NAMALWA (cell line): ENCODE data around the gene RBM46.
A peak's percentile ranks its signal among the peaks of the same experiment; 100 is the strongest.
"Not testable (repeated sequence)": the region's sequence is repeated elsewhere in the genome, so short reads cannot be mapped to it uniquely, and the experiment has no call there.

Source experiments
- DNase-seq: peaks from one replicate; pipeline ENCODE4 v3.0.0-alpha.2; 2015; ENCODE audit warnings: low spot score

RBM46 gene

GRCh38 chr4:154838155-154838554, 57.1 kb downstream of the RBM46 start:
- DNase-seq: no peak

DNA sequence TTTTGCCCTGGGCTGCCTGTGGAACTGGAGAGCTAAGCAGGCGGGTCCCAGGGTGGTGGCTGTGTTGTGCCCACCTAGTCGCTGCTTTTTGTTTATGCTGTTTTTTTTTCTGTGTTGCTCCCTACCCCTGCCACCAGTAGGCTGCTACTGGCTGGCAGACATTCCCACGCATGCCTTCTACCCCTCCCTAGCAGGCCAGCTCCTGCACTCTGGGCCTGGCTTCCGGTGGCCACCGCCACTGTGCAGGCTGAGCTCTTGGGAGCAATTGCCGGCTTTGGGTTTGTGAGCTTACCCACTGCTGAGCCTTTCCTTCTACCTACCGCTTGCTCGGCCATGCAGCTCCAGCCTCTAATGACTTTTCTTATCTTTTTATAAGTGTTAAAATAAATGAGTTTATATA, 57.6 kb downstream of the RBM46 start:
- no peak for DNase-seq

DNA sequence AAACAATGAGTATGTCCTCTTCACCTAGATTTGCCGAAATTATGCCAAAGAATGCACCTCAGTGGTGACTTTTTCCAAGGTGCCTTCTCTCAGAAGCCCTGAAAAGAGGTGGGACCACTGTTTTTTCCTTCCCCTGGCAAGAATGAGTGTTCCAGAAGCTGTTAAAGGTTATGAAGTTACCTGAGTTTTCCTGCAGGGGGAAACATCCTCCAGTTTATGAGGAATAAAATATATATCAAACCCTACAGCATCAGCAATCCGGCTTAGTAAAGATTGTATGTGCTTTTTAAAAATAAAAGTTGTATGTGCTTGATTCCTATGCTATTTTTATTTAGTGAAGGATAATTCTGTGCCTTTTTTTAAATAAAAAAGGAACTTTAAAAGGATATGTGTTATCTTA, 73.3 kb downstream of the RBM46 start:
- DNase-seq: peak; percentile 32

DNA sequence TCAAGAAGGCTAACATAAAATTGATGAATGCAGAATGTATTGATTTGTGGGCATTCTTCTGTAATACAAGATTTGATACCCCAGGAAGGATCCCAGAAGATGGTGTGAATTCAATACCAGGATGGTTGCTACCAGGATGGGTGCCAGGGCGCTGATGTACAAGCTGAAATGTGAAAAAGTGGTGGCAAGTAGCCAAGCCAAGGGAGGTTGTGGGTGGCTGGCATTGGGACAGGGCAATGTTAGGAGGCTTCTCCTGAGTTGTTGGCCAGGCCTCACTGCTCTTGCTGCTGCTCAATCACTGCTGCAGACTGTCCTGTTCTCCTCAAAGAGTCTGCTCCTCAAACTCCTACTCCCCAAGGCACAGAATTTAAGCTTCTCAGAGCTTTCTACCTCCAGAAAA, 77.1 kb downstream of the RBM46 start:
- no peak for DNase-seq

GRCh38 chr4:154868414-154869194, 87.5 kb downstream of the RBM46 start:
- DNase-seq: no peak

- no peak for DNase-seq
Measured at GRCh38 chr4:154869301-154869700, 88.2 kb downstream of the RBM46 start.

DNA sequence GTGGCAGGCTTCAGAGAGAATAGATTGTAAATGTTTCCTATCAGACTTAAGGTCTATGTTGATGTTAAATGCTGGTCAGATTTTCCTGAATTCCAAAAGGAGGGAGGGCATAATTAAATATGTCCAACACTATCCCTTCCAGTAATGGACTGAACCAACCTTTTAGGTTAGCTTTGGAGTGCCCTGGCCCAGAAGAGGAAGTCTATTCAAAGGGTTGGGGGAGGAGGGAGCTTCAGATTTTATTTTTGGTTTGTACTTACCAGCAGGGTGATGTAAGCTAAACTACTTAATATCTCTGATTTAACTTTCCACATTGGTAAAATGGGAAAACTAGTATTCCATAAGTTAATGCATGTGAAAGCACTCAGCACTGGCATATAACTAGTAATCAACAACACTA, 91.1 kb downstream of the RBM46 start:
- DNase-seq: no peak

DNA sequence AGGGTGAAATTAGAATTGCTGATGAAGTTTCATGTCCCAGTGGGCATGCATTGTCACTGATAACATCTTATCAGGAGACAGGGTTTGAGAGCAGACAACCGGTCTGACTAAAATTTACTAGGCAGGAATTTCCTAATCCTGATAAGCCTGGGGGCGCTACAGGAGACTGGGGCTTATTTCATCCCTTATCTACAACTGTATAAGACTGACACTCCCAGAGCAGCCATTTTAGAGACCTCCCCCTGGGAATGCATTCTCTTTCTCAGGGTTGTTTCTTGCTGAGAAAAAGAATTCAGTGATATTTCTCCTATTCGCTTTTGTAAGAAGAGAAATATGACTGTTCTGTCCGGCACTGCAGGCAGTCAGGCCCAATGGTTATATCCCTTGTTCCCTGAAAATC, 93.0 kb downstream of the RBM46 start:
- DNase-seq: not testable (repeated sequence)

- DNase-seq: no peak
Measured at GRCh38 chr4:154877110-154877760, 96.2 kb downstream of the RBM46 start.
